HEK293 (cell line): ENCODE data around the gene PTPN20.

ENCODE experiments used
- CTCF ChIA-PET: fragments of 350-600 bp; formaldehyde crosslinking; extraction: SDS; loops from one replicate; lab custom pipeline; 2021; ENCODE audit warnings: antibody characterized with exemption; lab: Yijun Ruan, JAX
- POLR2A ChIA-PET: fragments of 300-600 bp; formaldehyde crosslinking; extraction: SDS; loops from one replicate; lab custom pipeline; 2020; ENCODE audit warnings: antibody characterized with exemption, inconsistent platforms; lab: Yijun Ruan, JAX
- H3K27ac ChIP-seq: fragments of 200-500 bp; sonication (Bioruptor generic); 2 replicates; pipeline ENCODE4 v1.5.1; 2014; ENCODE audit warnings: low read depth, low read length, control low read depth, inconsistent platforms; ENCODE audit errors: extremely low read depth
- H3K36me3 ChIP-seq, 2 experiments: fragments of 200-500 bp in 1 of 2; sonication (Bioruptor generic) in 1 of 2; 1 replicate in 1 of 2; 2 replicates in 1 of 2; pipeline ENCODE4 v1.5.1; 2014 to 2017; ENCODE audit warnings: inconsistent platforms in 2 of 2, low read length in 2 of 2; ENCODE audit not compliant: control insufficient read depth in 2 of 2, insufficient read depth in 1 of 2
- H3K4me1 ChIP-seq: fragments of 200-500 bp; sonication (Bioruptor generic); 2 replicates; pipeline ENCODE4 v1.5.1; 2014; ENCODE audit warnings: mild to moderate bottlenecking, low read length, inconsistent platforms; ENCODE audit not compliant: control insufficient read depth, insufficient read depth
- H3K4me3 ChIP-seq: 2 replicates; pipeline ENCODE4 v1.5.1; 2011; ENCODE audit warnings: low read depth, mild to moderate bottlenecking, control low read depth, low read length, moderate library complexity
- H3K9me3 ChIP-seq: fragments of 200-500 bp; sonication (Bioruptor generic); 2 replicates; pipeline ENCODE4 v1.5.1; 2014; ENCODE audit warnings: low read depth, low read length, inconsistent platforms; ENCODE audit not compliant: control insufficient read depth, insufficient read depth
- GFI1B ChIP-seq: fragments of 450-650 bp; formaldehyde crosslinking; IDR thresholded peaks from 2 replicates; pipeline ENCODE4 v1.5.1; 2016; ENCODE audit warnings: missing biosample characterization, missing genetic modification characterization
- YY1 ChIP-seq: fragments of 450-650 bp; formaldehyde crosslinking; IDR thresholded peaks from 2 replicates; pipeline ENCODE4 v1.5.1; 2018; ENCODE audit warnings: missing biosample characterization, missing genetic modification characterization
- ZNF221 ChIP-seq: fragments of 450-650 bp; formaldehyde crosslinking; IDR thresholded peaks from 2 replicates; pipeline ENCODE4 v1.5.1; 2017; ENCODE audit warnings: missing biosample characterization, missing genetic modification characterization, borderline replicate concordance
- ZNF24 ChIP-seq: fragments of 450-650 bp; formaldehyde crosslinking; IDR thresholded peaks from 2 replicates; pipeline ENCODE4 v1.5.1; 2016; ENCODE audit warnings: missing biosample characterization, missing genetic modification characterization
- ZNF324 ChIP-seq: fragments of 450-650 bp; formaldehyde crosslinking; IDR thresholded peaks from 2 replicates; pipeline ENCODE4 v1.5.1; 2016; ENCODE audit warnings: missing biosample characterization, missing genetic modification characterization
- ZNF335 ChIP-seq: fragments of 450-650 bp; formaldehyde crosslinking; conservative IDR thresholded peaks from 2 replicates; pipeline ENCODE4 v1.5.1; 2016; ENCODE audit warnings: missing biosample characterization, missing genetic modification characterization
- ZNF341 ChIP-seq: fragments of 450-650 bp; formaldehyde crosslinking; IDR thresholded peaks from 2 replicates; pipeline ENCODE4; 2016; ENCODE audit warnings: low read depth, missing biosample characterization, missing genetic modification characterization
- ZNF350 ChIP-seq: fragments of 450-650 bp; formaldehyde crosslinking; IDR thresholded peaks from 2 replicates; pipeline ENCODE4 v1.5.0; 2017; ENCODE audit warnings: missing biosample characterization, mild to moderate bottlenecking, missing genetic modification characterization
- ZNF530 ChIP-seq: fragments of 450-650 bp; formaldehyde crosslinking; IDR thresholded peaks from 2 replicates; pipeline ENCODE4 v1.5.1; 2016; ENCODE audit warnings: low read depth, missing biosample characterization, missing genetic modification characterization
- ZNF600 ChIP-seq: fragments of 450-650 bp; formaldehyde crosslinking; IDR thresholded peaks from 2 replicates; pipeline ENCODE4 v1.5.1; 2016; ENCODE audit warnings: missing biosample characterization, missing genetic modification characterization
- ZNF623 ChIP-seq: fragments of 450-650 bp; formaldehyde crosslinking; IDR thresholded peaks from 2 replicates; pipeline ENCODE4 v1.5.1; 2016; ENCODE audit warnings: missing biosample characterization, missing genetic modification characterization
- ZNF670 ChIP-seq: fragments of 450-650 bp; formaldehyde crosslinking; IDR thresholded peaks from 2 replicates; pipeline ENCODE4 v1.5.1; 2016; ENCODE audit warnings: missing biosample characterization, missing genetic modification characterization, low read depth
- ZNF701 ChIP-seq: fragments of 450-650 bp; formaldehyde crosslinking; IDR thresholded peaks from 2 replicates; pipeline ENCODE4 v1.5.1; 2016; ENCODE audit warnings: missing biosample characterization, missing genetic modification characterization
- ZNF768 ChIP-seq: fragments of 450-650 bp; formaldehyde crosslinking; IDR thresholded peaks from 2 replicates; pipeline ENCODE4 v1.5.1; 2018; ENCODE audit warnings: missing biosample characterization, mild to moderate bottlenecking, missing genetic modification characterization
- ZNF843 ChIP-seq: fragments of 450-650 bp; formaldehyde crosslinking; IDR thresholded peaks from 2 replicates; pipeline ENCODE4 v1.5.1; 2016; ENCODE audit warnings: missing biosample characterization, missing genetic modification characterization
- ZXDB ChIP-seq: fragments of 450-650 bp; formaldehyde crosslinking; IDR thresholded peaks from 2 replicates; pipeline ENCODE4 v1.5.1; 2016; ENCODE audit warnings: missing biosample characterization, missing genetic modification characterization
- TF ChIP-seq, protein P1 (sequence below): fragments of 450-650 bp; formaldehyde crosslinking; IDR thresholded peaks from 2 replicates; pipeline ENCODE4 v1.5.1; 2017; ENCODE audit warnings: missing biosample characterization, missing genetic modification characterization
- TF ChIP-seq, protein P2 (sequence below): fragments of 450-650 bp; formaldehyde crosslinking; IDR thresholded peaks from 2 replicates; pipeline ENCODE4 v1.5.1; 2016; ENCODE audit warnings: missing biosample characterization, missing genetic modification characterization
- TF ChIP-seq, protein P3 (sequence below): fragments of 450-650 bp; formaldehyde crosslinking; IDR thresholded peaks from 2 replicates; pipeline ENCODE4 v1.5.1; 2016; ENCODE audit warnings: missing biosample characterization, missing genetic modification characterization, low read depth

Gene PTPN20

DNA sequence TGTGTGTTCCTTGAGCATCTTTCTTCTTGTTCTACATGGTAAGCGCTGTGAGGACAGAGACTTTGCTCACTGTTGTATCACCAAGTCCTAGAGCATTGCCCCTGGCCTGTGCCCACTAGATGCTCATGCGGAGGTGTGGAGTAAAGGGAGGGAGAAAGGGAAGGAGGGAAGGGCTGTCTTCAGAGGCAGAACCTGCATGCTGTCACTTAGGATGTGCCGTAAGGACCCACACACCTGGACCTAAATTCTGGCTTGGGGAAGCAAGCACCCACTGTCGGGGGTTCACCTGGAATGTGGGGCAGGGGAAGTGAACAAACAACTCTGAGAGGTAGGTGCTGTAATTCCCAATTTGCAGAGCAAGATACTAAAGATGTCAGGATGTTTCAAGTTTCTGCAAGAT lies 129.5 kb downstream of the PTPN20 start (continued):
- TF ChIP-seq YY1 (tag by site-specific recombination), result no peak
- no peak for TF ChIP-seq ZNF843
- no peak for TF ChIP-seq ZNF670 (tag by site-specific recombination)
- no peak for TF ChIP-seq ZNF350 (tag by site-specific recombination)
- no peak for TF ChIP-seq ZNF335 (tag by site-specific recombination)
- TF ChIP-seq ZNF221 (tag by site-specific recombination), result no peak

DNA sequence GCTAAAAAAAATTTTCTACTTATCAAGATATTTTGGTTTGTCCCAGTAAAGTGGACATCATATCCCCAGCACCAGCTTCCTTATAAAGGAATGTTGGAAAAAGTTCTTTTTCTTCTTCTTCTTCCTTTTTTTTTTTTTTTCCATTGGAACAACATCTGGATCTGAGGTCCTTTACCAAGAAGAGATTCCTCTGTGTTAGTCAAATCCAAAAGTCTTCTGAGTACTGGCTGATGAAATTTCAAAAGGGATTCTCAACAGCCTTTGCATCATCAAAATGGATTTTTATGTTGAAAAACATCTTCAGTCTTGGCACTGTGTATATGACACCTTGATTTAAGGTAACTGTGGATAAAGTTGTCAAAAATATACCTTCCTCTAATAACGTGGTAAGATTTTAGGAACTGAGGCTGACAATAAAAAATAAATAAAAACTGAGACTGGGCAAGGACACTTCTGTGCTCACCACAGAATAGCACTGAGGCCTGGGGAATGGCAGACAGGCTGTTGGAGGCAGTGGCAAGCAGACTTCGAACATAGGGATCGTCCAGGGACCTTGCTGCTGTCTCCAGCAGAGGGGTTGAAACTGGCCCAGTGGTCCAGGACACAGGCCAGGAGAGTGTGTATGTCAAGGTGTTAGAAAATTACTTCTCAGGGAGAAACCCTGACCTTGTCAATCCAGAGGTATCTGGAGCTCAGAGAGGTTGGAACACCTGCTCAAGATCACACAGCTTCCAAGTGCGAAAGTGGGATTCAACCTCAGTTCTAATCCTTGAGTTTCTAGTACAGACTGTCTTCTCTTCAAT lies 130.4 kb downstream of the PTPN20 start:
- Histone ChIP-seq H3K9me3 (no peaks in the 10 kb centered on the region), H3K36me3 (no peaks in the 10 kb centered on the region), H3K27ac (no peak overlapping the region), H3K4me1 (no peaks in the 10 kb centered on the region)
- CTCF ChIA-PET, result interaction anchor here (1.1 kb wide), 2 partner anchors 10 to 16 kb away, joined by 3 to 4 read pairs; no protein-coding TSS in a partner anchor
- no peak for TF ChIP-seq ZXDB (tag by site-specific recombination)
- TF ChIP-seq ZNF768 (tag by site-specific recombination), result peak; percentile 53; the same call in 1 of the 2 replicates
- TF ChIP-seq, all 188 proteins: peak for 1
- H3K4me3 ChIP-seq, result no peak overlapping the region
- POLR2A ChIA-PET, result no interaction called here

DNA sequence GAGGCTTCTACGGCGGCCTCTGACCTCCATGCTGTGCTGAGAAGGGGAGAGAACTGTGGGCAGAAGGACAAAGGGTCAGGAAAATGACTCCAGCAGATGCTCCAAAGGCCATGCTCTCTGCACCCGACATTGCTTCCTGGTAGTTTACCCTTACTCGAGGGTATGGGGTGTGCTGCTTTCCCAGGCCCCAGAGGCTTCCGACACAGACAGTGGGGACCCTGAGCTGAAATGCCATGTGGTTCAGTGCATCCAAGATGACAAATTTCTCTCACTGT lies 130.9 kb downstream of the PTPN20 start:
- H3K9me3 ChIP-seq, result no peaks in the 10 kb centered on the region
- H3K27ac ChIP-seq, result no peak overlapping the region
- CTCF ChIA-PET, result interaction anchor here (0.6 to 1.1 kb wide), 3 partner anchors 9 to 270 kb away, joined by 3 to 6 read pairs (median 4); no protein-coding TSS in a partner anchor
- H3K4me3 ChIP-seq, result no peak overlapping the region
- POLR2A ChIA-PET, result no interaction called here
- H3K4me1 ChIP-seq, result no peaks in the 10 kb centered on the region
- no peaks in the 10 kb centered on the region for H3K36me3 ChIP-seq
- TF ChIP-seq, protein P1, sequence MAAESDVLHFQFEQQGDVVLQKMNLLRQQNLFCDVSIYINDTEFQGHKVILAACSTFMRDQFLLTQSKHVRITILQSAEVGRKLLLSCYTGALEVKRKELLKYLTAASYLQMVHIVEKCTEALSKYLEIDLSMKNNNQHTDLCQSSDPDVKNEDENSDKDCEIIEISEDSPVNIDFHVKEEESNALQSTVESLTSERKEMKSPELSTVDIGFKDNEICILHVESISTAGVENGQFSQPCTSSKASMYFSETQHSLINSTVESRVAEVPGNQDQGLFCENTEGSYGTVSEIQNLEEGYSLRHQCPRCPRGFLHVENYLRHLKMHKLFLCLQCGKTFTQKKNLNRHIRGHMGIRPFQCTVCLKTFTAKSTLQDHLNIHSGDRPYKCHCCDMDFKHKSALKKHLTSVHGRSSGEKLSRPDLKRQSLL (tag by site-specific recombination), result no peak
- no peak for TF ChIP-seq ZNF701
- TF ChIP-seq ZNF600 (tag by site-specific recombination), result no peak
- TF ChIP-seq, protein P2, sequence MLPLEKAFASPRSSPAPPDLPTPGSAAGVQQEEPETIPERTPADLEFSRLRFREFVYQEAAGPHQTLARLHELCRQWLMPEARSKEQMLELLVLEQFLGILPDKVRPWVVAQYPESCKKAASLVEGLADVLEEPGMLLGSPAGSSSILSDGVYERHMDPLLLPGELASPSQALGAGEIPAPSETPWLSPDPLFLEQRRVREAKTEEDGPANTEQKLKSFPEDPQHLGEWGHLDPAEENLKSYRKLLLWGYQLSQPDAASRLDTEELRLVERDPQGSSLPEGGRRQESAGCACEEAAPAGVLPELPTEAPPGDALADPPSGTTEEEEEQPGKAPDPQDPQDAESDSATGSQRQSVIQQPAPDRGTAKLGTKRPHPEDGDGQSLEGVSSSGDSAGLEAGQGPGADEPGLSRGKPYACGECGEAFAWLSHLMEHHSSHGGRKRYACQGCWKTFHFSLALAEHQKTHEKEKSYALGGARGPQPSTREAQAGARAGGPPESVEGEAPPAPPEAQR, result no peak
- TF ChIP-seq, protein P3, sequence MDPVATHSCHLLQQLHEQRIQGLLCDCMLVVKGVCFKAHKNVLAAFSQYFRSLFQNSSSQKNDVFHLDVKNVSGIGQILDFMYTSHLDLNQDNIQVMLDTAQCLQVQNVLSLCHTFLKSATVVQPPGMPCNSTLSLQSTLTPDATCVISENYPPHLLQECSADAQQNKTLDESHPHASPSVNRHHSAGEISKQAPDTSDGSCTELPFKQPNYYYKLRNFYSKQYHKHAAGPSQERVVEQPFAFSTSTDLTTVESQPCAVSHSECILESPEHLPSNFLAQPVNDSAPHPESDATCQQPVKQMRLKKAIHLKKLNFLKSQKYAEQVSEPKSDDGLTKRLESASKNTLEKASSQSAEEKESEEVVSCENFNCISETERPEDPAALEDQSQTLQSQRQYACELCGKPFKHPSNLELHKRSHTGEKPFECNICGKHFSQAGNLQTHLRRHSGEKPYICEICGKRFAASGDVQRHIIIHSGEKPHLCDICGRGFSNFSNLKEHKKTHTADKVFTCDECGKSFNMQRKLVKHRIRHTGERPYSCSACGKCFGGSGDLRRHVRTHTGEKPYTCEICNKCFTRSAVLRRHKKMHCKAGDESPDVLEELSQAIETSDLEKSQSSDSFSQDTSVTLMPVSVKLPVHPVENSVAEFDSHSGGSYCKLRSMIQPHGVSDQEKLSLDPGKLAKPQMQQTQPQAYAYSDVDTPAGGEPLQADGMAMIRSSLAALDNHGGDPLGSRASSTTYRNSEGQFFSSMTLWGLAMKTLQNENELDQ (tag by site-specific recombination), result no peak
- TF ChIP-seq ZNF24 (tag by site-specific recombination), result no peak
- TF ChIP-seq GFI1B (tag by site-specific recombination), result no peak
- TF ChIP-seq ZNF623 (tag by site-specific recombination), result no peak
- no peak for TF ChIP-seq ZNF324 (tag by site-specific recombination)
- TF ChIP-seq ZNF530 (tag by site-specific recombination), result no peak
- no peak for TF ChIP-seq ZNF341
